Vagina (tissue), 2 donors: ENCODE results near the gene ITFG2. TPM values are rescaled to one million over a fixed set of nuclear protein-coding genes. Genes with fewer than 3 reads are reported as not detected.

Source experiments
- DNase-seq, 2 donors: peaks; one replicate each; pipeline ENCODE4 v3.0.0-alpha.2; 2017; ENCODE audit errors: extremely low spot score in 2 of 2
- H3K27ac ChIP-seq: fragments of 200-600 bp; sonication (generic); one replicate; pipeline ENCODE4 v1.5.1; 2019
- H3K27me3 ChIP-seq: fragments of 200-600 bp; sonication (generic); one replicate; pipeline ENCODE4 v1.5.1; 2019
- H3K36me3 ChIP-seq, 2 donors: fragments of 200-600 bp; sonication (generic); one replicate each; pipeline ENCODE4 v1.5.1; 2017 to 2019
- H3K4me1 ChIP-seq: fragments of 200-600 bp; sonication (generic); one replicate; pipeline ENCODE4 v1.5.1; 2019
- H3K4me3 ChIP-seq, 2 donors: fragments of 200-600 bp; sonication (generic); 1 replicate in 1 of 2; 2 replicates in 1 of 2; pipeline ENCODE4 v1.5.1; 2016 to 2019
- H3K9me3 ChIP-seq: fragments of 200-600 bp; sonication (generic); one replicate; pipeline ENCODE4 v1.5.1; 2019
- POLR2A ChIP-seq, 2 donors: fragments of 450-650 bp; IDR thresholded peaks; one replicate each; pipeline ENCODE4 v1.6.1; 2017; ENCODE audit warnings: antibody characterized with exemption in 2 of 2, mild to moderate bottlenecking in 2 of 2, moderate library complexity in 2 of 2
- POLR2AphosphoS5 ChIP-seq, 2 donors: sonication (generic); formaldehyde crosslinking; IDR thresholded peaks; one replicate each; pipeline ENCODE4 v1.9.0; 2017; ENCODE audit warnings: antibody characterized with exemption in 2 of 2, mild to moderate bottlenecking in 2 of 2, low read depth in 1 of 2; ENCODE audit not compliant: insufficient read depth in 1 of 2
- intact Hi-C: fragments of 100-400 bp; cut with DNase I; formaldehyde crosslinking; loops from one replicate; pipeline ENCODE4 v1.15.1; 2023
- total RNA-seq: library from RNA; depleted of rRNA; stranded (reverse); fragments of >200 nt; gene quantifications from one replicate; pipeline ENCODE4 v1.2.3, GENCODE V29; 2016
- TF ChIP-seq, protein P1 (sequence below), 3 experiments: fragments of 450-650 bp in 2 of 3; fragments of 200-600 bp in 1 of 3; sonication (generic) in 1 of 3; IDR thresholded peaks; one replicate each; pipeline ENCODE4 v1.5.1; 2017 to 2019; ENCODE audit warnings: antibody characterized with exemption in 3 of 3, mild to moderate bottlenecking in 2 of 3, moderate library complexity in 2 of 3

ITFG2 gene
- total RNA-seq, 1 donor from 2014 or later: 30.4 TPM

DNA sequence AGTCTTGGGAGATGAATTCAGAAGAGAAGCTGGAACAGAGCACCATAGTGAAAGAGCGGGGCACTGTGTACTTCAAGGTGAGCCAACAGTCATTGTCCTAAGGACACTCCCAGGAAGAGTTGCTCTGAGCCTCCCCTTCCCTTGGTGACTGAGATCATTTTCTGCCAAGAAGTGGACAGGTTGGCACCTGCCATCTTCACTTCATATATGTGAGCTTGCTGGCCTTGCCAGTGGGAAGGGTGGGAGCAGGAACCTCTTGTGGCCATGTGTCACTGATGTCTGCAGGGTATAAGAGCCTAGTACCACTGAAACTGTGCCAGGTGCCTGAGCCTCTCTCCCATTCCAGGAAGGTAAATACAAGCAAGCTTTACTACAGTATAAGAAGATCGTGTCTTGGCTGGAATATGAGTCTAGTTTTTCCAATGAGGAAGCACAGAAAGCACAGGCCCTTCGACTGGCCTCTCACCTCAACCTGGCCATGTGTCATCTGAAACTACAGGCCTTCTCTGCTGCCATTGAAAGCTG, 12.4 kb upstream of the ITFG2 start:
- H3K4me1 ChIP-seq: peaks cover 48% of the 10 kb centered on the region
- H3K9me3 ChIP-seq: no peaks in the 10 kb centered on the region
- intact Hi-C loops: no loop called here
- H3K27ac ChIP-seq: peak overlapping the region; percentile 16
- no peak overlapping the region for H3K4me3 ChIP-seq
- no peak for DNase-seq
- TF ChIP-seq, protein P1, sequence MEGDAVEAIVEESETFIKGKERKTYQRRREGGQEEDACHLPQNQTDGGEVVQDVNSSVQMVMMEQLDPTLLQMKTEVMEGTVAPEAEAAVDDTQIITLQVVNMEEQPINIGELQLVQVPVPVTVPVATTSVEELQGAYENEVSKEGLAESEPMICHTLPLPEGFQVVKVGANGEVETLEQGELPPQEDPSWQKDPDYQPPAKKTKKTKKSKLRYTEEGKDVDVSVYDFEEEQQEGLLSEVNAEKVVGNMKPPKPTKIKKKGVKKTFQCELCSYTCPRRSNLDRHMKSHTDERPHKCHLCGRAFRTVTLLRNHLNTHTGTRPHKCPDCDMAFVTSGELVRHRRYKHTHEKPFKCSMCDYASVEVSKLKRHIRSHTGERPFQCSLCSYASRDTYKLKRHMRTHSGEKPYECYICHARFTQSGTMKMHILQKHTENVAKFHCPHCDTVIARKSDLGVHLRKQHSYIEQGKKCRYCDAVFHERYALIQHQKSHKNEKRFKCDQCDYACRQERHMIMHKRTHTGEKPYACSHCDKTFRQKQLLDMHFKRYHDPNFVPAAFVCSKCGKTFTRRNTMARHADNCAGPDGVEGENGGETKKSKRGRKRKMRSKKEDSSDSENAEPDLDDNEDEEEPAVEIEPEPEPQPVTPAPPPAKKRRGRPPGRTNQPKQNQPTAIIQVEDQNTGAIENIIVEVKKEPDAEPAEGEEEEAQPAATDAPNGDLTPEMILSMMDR (IDR thresholded peaks at IDR 0.05): no peak
- TF ChIP-seq POLR2AphosphoS5 (IDR thresholded peaks at IDR 0.05; ENCODE audit: insufficient read depth in 1 of 2, low read depth in 1 of 2): peak in 1 of 2 donors; percentile 28
- no peak for TF ChIP-seq POLR2A (IDR thresholded peaks at IDR 0.05)
- no peaks in the 10 kb centered on the region for H3K27me3 ChIP-seq
- peaks cover 0 to 72% of the 10 kb centered on the region in 2 donors for H3K36me3 ChIP-seq

DNA sequence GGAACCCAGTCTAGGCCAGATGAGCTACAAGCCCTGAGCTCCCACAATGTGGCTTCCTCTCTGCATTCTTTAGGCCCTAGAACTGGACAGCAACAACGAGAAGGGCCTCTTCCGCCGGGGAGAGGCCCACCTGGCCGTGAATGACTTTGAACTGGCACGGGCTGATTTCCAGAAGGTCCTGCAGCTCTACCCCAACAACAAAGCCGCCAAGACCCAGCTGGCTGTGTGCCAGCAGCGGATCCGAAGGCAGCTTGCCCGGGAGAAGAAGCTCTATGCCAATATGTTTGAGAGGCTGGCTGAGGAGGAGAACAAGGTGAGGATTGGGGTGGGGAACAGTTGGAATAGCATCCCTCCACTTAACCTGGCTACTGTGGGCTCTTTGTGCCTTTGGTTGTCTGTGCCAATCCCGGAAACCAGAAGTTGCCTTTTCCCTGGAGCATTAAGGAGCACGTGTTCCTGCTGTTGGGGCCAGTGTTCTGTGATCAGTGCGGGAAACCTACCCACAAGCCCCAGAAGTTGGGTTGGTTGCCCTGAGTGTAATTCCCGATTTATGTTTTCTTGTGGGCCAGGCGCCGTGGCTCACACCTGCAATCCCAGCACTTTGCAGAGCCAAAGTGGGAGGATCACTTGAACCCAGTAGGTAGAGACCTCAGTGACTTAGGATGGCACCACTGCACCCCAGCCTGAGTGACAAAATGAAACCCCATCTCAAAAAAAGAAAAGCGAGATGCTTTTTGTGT, 11.3 kb upstream of the ITFG2 start:
- no peak for TF ChIP-seq POLR2A (IDR thresholded peaks at IDR 0.05)
- TF ChIP-seq POLR2AphosphoS5 (IDR thresholded peaks at IDR 0.05; ENCODE audit: insufficient read depth in 1 of 2, low read depth in 1 of 2): no peak
- TF ChIP-seq, protein P1 (IDR thresholded peaks at IDR 0.05): no peak
- no peaks in the 10 kb centered on the region for H3K9me3 ChIP-seq
- no peak overlapping the region for H3K4me3 ChIP-seq
- no peak for DNase-seq
- peak overlapping the region; percentile 10 for H3K27ac ChIP-seq
- H3K4me1 ChIP-seq: peaks cover 45% of the 10 kb centered on the region
- intact Hi-C loops: no loop called here
- no peaks in the 10 kb centered on the region for H3K27me3 ChIP-seq
- peaks cover 0 to 72% of the 10 kb centered on the region in 2 donors for H3K36me3 ChIP-seq

DNA sequence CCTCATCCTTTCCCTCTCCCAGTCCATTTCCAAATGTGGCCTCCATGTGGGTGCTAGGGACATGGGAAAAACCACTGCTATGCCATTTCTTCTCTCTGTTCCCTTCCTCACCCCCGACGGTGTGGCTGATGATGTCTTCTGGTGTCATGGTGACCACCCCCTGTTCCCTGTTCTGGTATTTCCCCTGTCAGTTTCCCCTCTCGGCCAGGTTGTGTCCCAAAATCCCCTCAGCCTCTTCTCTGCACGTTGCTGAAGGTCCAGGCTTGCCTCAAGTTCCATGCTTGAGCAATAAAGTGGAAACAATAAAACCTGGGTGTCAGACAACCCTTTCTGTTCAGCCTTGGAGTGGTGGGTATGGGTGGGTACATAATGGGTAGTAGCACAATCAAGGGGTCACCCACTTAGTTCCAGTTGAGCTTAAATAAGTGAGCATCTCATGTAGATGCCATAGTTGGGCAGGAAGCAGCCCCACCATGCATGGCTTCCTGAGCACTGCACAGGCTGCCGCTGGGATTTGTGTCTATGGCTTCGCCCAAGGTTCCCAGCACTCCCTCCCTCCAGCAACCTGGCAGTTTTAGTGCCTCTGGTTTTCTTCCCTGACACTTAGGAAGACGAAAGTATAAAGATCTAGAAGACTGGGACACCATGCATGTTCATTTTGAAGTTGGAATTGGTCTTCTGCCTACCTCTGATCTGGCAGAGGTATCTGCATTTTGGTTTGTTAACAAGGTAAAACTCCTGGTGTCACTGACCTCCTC, 8.7 kb upstream of the ITFG2 start:
- no peaks in the 10 kb centered on the region for H3K27me3 ChIP-seq
- H3K27ac ChIP-seq: no peak overlapping the region
- TF ChIP-seq POLR2AphosphoS5 (IDR thresholded peaks at IDR 0.05; ENCODE audit: insufficient read depth in 1 of 2, low read depth in 1 of 2) (no peak), POLR2A (IDR thresholded peaks at IDR 0.05) (no peak)
- TF ChIP-seq, protein P1 (IDR thresholded peaks at IDR 0.05): no peak
- no peak overlapping the region for H3K4me3 ChIP-seq
- no peaks in the 10 kb centered on the region for H3K9me3 ChIP-seq
- peaks cover 26% of the 10 kb centered on the region for H3K4me1 ChIP-seq
- no peak for DNase-seq
- intact Hi-C loops: no loop called here
- H3K36me3 ChIP-seq: peaks cover 0 to 59% of the 10 kb centered on the region in 2 donors

DNA sequence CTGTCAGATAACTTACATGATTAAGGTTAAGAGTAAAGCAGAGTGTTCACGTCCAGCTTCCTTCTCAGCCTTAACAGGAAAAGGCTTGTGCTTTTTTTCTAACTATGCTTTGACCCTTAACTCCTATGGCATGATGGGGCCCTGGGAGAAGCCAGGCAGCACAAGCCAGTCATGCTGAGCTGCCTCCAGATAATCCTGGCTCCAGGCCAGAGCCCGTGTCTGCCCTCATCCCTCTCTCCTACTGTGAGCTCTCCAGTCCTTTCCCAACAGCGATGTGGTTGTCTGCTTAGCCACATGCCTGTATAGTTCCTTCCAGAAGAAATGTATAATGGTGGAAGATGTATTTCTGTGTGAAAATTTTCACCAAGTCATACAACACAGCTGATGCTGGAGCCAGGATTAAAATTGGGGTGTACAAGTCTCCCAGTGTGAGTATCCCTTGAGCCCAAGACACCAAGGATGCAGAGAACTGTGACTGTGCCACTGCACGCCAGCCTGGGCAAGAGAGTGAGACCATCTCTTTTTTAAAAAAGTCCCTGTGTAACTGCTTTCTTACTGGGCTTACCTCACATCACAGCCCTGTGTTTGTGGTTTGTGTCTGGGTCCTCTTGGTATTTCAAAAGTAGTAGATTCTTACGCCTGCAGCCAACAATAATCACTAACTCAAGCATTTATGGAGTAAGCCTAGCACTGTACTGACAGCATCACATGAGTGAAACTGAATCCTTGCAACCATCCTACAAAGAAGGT, 7.9 kb upstream of the ITFG2 start:
- Histone ChIP-seq H3K9me3 (no peaks in the 10 kb centered on the region), H3K4me1 (peaks cover 19% of the 10 kb centered on the region), H3K36me3 (peaks cover 0 to 53% of the 10 kb centered on the region in 2 donors), H3K27me3 (no peaks in the 10 kb centered on the region), H3K4me3 (no peak overlapping the region), H3K27ac (no peak overlapping the region)
- TF ChIP-seq POLR2A (IDR thresholded peaks at IDR 0.05) (no peak), POLR2AphosphoS5 (IDR thresholded peaks at IDR 0.05; ENCODE audit: insufficient read depth in 1 of 2, low read depth in 1 of 2) (no peak)
- TF ChIP-seq, protein P1 (IDR thresholded peaks at IDR 0.05): no peak
- intact Hi-C loops: no loop called here
- no peak for DNase-seq
